Frontal cortex (tissue), 4 donors: ENCODE measurements around the gene GPC6. TPM values are rescaled to one million over a fixed set of nuclear protein-coding genes. Genes with fewer than 3 reads are reported as not detected.

ENCODE experiments used
- DNase-seq, 2 donors: peaks; one replicate each; pipeline ENCODE4 v3.0.0; 2012; ENCODE audit warnings: low spot score in 2 of 2
- FAIRE-seq: peaks from 2 replicates; lab custom pipeline; 2012; peaks lifted over from hg19 to GRCh38; lab: Jason Lieb, UNC
- total RNA-seq: library from RNA; depleted of rRNA; stranded (reverse); fragments of >200 nt; gene quantifications from one replicate; pipeline ENCODE4 v1.2.3, GENCODE V29; 2014
- donor health status: control.
- donor health status: control.
- donor health status: control.

The GPC6 gene
- total RNA-seq, 1 donor from 2014 or later, result 9.0 TPM

GRCh38 chr13:93529961-93530360 is 303.4 kb downstream of the GPC6 start:
- FAIRE-seq (no peak), DNase-seq (no peak)

- FAIRE-seq, result no peak
- DNase-seq, result no peak
These were observed 307.6 kb downstream of the GPC6 start for GRCh38 chr13:93534181-93534700.

- no peak for FAIRE-seq
- DNase-seq, result no peak
These were observed 308.6 kb downstream of the GPC6 start for GRCh38 chr13:93535251-93535650.

GRCh38 chr13:93539914-93540313 is 313.3 kb downstream of the GPC6 start:
- FAIRE-seq, result no peak

GRCh38 chr13:93547886-93548285 is 321.3 kb downstream of the GPC6 start:
- FAIRE-seq (no peak), DNase-seq (no peak)

More at GRCh38 chr13:93539914-93540313, 313.3 kb downstream of the GPC6 start:
- no peak for DNase-seq

- DNase-seq (no peak), FAIRE-seq (no peak)
These were observed 322.9 kb downstream of the GPC6 start for GRCh38 chr13:93549326-93550005.

- no peak for DNase-seq
- no peak for FAIRE-seq
These were observed 323.6 kb downstream of the GPC6 start for GRCh38 chr13:93550236-93550635.

GRCh38 chr13:93552596-93552995 is 326.0 kb downstream of the GPC6 start:
- DNase-seq (no peak), FAIRE-seq (no peak)

GRCh38 chr13:93554514-93554913 is 327.9 kb downstream of the GPC6 start:
- no peak for FAIRE-seq

GRCh38 chr13:93558637-93559036 is 332.0 kb downstream of the GPC6 start:
- FAIRE-seq, result no peak
- DNase-seq, result no peak

More at GRCh38 chr13:93554514-93554913, 327.9 kb downstream of the GPC6 start:
- no peak for DNase-seq

- no peak for FAIRE-seq
These were observed 333.1 kb downstream of the GPC6 start for GRCh38 chr13:93559718-93560117.

GRCh38 chr13:93561576-93562225 is 335.1 kb downstream of the GPC6 start:
- DNase-seq, result no peak
- FAIRE-seq, result no peak

More at GRCh38 chr13:93559718-93560117, 333.1 kb downstream of the GPC6 start:
- DNase-seq, result no peak

- FAIRE-seq (no peak), DNase-seq (no peak)
These were observed 336.1 kb downstream of the GPC6 start for GRCh38 chr13:93562676-93563075.

- FAIRE-seq (no peak), DNase-seq (no peak)
These were observed 350.5 kb downstream of the GPC6 start for GRCh38 chr13:93577105-93577504.

- FAIRE-seq (no peak), DNase-seq (no peak)
These were observed 363.2 kb downstream of the GPC6 start for GRCh38 chr13:93589788-93590187.

GRCh38 chr13:93603043-93603442 is 376.4 kb downstream of the GPC6 start:
- FAIRE-seq (no peak), DNase-seq (no peak)

- peak; percentile 74 for FAIRE-seq
- no peak for DNase-seq
These were observed 388.2 kb downstream of the GPC6 start for GRCh38 chr13:93614776-93615175.

GRCh38 chr13:93620181-93620765 is 393.7 kb downstream of the GPC6 start:
- no peak for DNase-seq
- no peak for FAIRE-seq

GRCh38 chr13:93621051-93621450 is 394.4 kb downstream of the GPC6 start:
- FAIRE-seq (no peak), DNase-seq (no peak)

GRCh38 chr13:93621966-93622365 is 395.4 kb downstream of the GPC6 start:
- no peak for DNase-seq
- FAIRE-seq, result no peak

GRCh38 chr13:93624311-93624777 is 397.7 kb downstream of the GPC6 start:
- DNase-seq (no peak), FAIRE-seq (no peak)
